Astrocyte (in vitro differentiated cells and primary cell): ENCODE data around the gene ZNF689.

ENCODE experiments used
- EZH2 ChIP-seq: IDR thresholded peaks from 2 replicates; pipeline ENCODE4 v1.6.1; 2012; ENCODE audit warnings: mild to moderate bottlenecking, low read length, inconsistent platforms; ENCODE audit not compliant: insufficient read depth
- TF ChIP-seq, protein P1 (sequence below): IDR thresholded peaks from 2 replicates; pipeline ENCODE4 v1.5.1; 2011; ENCODE audit warnings: low read depth, mild to moderate bottlenecking, inconsistent platforms, low read length, moderate library complexity; ENCODE audit not compliant: insufficient read depth

GRCh38 chr16:30652718-30653117 is 42.5 kb upstream of the ZNF689 start:
- no peak for TF ChIP-seq EZH2
- TF ChIP-seq, protein P1, sequence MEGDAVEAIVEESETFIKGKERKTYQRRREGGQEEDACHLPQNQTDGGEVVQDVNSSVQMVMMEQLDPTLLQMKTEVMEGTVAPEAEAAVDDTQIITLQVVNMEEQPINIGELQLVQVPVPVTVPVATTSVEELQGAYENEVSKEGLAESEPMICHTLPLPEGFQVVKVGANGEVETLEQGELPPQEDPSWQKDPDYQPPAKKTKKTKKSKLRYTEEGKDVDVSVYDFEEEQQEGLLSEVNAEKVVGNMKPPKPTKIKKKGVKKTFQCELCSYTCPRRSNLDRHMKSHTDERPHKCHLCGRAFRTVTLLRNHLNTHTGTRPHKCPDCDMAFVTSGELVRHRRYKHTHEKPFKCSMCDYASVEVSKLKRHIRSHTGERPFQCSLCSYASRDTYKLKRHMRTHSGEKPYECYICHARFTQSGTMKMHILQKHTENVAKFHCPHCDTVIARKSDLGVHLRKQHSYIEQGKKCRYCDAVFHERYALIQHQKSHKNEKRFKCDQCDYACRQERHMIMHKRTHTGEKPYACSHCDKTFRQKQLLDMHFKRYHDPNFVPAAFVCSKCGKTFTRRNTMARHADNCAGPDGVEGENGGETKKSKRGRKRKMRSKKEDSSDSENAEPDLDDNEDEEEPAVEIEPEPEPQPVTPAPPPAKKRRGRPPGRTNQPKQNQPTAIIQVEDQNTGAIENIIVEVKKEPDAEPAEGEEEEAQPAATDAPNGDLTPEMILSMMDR = no peak
